ENCODE measurements around the gene GABRA6. TPM values are rescaled to one million over a fixed set of nuclear protein-coding genes. Genes with fewer than 3 reads are reported as not detected.

The GABRA6 gene
- total RNA-seq, 1 donor from 2014 or later = not detected

Other genes with a start within 250 kb of the GABRA6 start
- not detected in 2 replicates for gene GABRB2, start 139.0 kb upstream of the GABRA6 start, total RNA-seq
- not detected in 2 replicates for gene GABRA1, start 162.4 kb downstream of the GABRA6 start, total RNA-seq

Measured in renal cortical epithelial cell (primary cell).